ENCODE results near the gene B4GALNT2. TPM values are rescaled to one million over a fixed set of nuclear protein-coding genes. Genes with fewer than 3 reads are reported as not detected.

The B4GALNT2 gene
- polyA plus RNA-seq, 1 experiment, result 0.01 TPM

DNA sequence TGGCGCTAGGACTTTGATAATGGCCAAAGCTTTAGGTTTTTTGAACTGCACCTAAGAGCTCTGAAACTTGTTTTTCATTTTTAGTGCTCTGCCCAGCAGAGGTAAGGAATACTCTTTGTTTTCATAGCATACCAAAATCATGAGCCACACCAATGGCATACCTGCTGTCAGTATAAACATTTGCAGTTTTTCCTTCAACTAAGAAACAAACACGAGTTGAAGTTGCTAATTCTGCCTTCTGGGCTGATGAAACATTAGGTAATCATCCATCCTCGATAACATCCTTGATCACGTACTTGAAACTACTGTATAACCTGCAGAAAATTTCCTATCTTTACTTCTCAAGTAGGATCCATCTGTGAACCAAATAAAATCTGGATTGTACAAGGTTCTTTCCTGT is 20.6 kb upstream of the B4GALNT2 start:
- H3K4me3 ChIP-seq (ENCODE audit: low read depth, low read length), result no peak overlapping the region
- POLR2A ChIA-PET, result no interaction called here
- H3K27ac ChIP-seq (ENCODE audit: low read depth, low read length), result no peak overlapping the region
- no peak for DNase-seq (ENCODE audit: low read depth, low spot score)
- no peaks in the 10 kb centered on the region for H3K9me3 ChIP-seq (ENCODE audit: control insufficient read depth, insufficient read depth, low read length)
- CTCF ChIA-PET, result interaction anchor here (0.5 kb wide), 1 partner anchor 27 kb away, joined by 3 read pairs; no protein-coding TSS in a partner anchor
- H3K27me3 ChIP-seq (ENCODE audit: control insufficient read depth, insufficient read depth, low read length), result peaks cover 7% of the 10 kb centered on the region
- no peak for TF ChIP-seq CTCF (IDR thresholded peaks at IDR 0.05; ENCODE audit: low read depth, low read length)

DNA sequence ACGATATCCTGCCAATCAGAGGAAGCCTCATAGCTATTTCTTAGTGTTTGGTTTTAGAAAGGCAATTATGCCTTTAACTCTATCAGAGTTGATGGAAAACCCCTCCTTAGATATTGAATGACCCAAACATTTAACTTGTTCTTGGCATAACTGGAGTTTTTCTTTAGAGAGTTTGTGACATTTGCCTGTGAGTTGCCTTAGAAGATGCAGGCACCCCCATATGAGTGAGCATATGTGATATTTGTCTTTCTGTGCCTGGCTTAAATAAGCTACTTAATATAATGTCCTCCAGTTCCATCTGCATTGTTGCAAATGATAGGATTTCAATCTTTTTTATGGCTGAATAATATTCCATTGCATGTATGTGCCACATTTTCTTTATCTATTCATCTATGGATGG is 19.6 kb upstream of the B4GALNT2 start:
- CTCF ChIA-PET, result no interaction called here
- Histone ChIP-seq H3K27me3 (ENCODE audit: control insufficient read depth, insufficient read depth, low read length) (peaks cover 10% of the 10 kb centered on the region), H3K27ac (ENCODE audit: low read depth, low read length) (no peak overlapping the region), H3K9me3 (ENCODE audit: control insufficient read depth, insufficient read depth, low read length) (no peaks in the 10 kb centered on the region), H3K4me3 (ENCODE audit: low read depth, low read length) (no peak overlapping the region)
- POLR2A ChIA-PET, result no interaction called here
- TF ChIP-seq CTCF (IDR thresholded peaks at IDR 0.05; ENCODE audit: low read depth, low read length), result no peak
- DNase-seq (ENCODE audit: low read depth, low spot score), result no peak

GRCh38 chr17:49114703-49115102 is 17.9 kb upstream of the B4GALNT2 start:
- Histone ChIP-seq H3K4me3 (ENCODE audit: low read depth, low read length) (no peak overlapping the region), H3K9me3 (ENCODE audit: control insufficient read depth, insufficient read depth, low read length) (no peaks in the 10 kb centered on the region), H3K27ac (ENCODE audit: low read depth, low read length) (no peak overlapping the region), H3K27me3 (ENCODE audit: control insufficient read depth, insufficient read depth, low read length) (peaks cover 14% of the 10 kb centered on the region)
- TF ChIP-seq CTCF (IDR thresholded peaks at IDR 0.05; ENCODE audit: low read depth, low read length), result no peak
- no peak for DNase-seq (ENCODE audit: low read depth, low spot score)
- ChIA-PET CTCF (interaction anchor here (0.6 kb wide), 1 partner anchor 211 kb away, joined by 7 read pairs; no protein-coding TSS in a partner anchor), POLR2A (no interaction called here)

- POLR2A ChIA-PET, result interaction anchor here (0.6 kb wide), 1 partner anchor 226 kb away, joined by 7 read pairs; no protein-coding TSS in a partner anchor
- CTCF ChIA-PET, result interaction anchor here (1.1 kb wide), 1 partner anchor 63 kb away, joined by 3 read pairs; no protein-coding TSS in a partner anchor
- no peak for DNase-seq (ENCODE audit: low read depth, low spot score)
- no peak overlapping the region for H3K4me3 ChIP-seq (ENCODE audit: low read depth, low read length)
- H3K9me3 ChIP-seq (ENCODE audit: control insufficient read depth, insufficient read depth, low read length), result peaks cover 6% of the 10 kb centered on the region; the same call in 1 of the 2 replicates
- no peak for TF ChIP-seq CTCF (IDR thresholded peaks at IDR 0.05; ENCODE audit: low read depth, low read length)
- H3K27me3 ChIP-seq (ENCODE audit: control insufficient read depth, insufficient read depth, low read length), result peaks cover 20% of the 10 kb centered on the region
- no peak overlapping the region for H3K27ac ChIP-seq (ENCODE audit: low read depth, low read length)
Observed at GRCh38 chr17:49117587-49118230, 14.9 kb upstream of the B4GALNT2 start.

DNA sequence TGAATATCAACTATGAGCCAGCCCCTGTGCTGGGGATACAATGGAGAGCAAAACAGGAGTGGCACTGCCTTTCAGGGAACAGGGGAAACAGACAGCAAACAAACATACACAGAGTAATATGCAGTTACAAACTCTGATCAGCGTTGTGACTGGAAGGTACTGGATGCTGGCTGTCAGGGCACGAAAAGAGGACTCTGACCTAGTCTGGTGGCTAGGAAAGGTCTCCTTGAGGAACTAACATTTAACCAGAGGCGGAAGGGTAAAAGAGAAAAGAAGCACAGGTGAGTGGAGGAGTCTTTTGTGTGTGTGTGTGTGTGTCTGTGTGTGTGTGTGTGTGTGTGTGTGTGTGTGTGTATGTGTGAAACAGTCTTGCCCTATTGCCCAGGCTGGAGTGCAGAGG is 12.4 kb upstream of the B4GALNT2 start:
- DNase-seq (ENCODE audit: low read depth, low spot score), result no peak
- no peak for TF ChIP-seq CTCF (IDR thresholded peaks at IDR 0.05; ENCODE audit: low read depth, low read length)

More for the DNA sequence above, 12.4 kb upstream of the B4GALNT2 start:
- Histone ChIP-seq H3K9me3 (ENCODE audit: control insufficient read depth, insufficient read depth, low read length) (peaks cover 6% of the 10 kb centered on the region; the same call in 1 of the 2 replicates), H3K27ac (ENCODE audit: low read depth, low read length) (no peak overlapping the region), H3K27me3 (ENCODE audit: control insufficient read depth, insufficient read depth, low read length) (peaks cover 15% of the 10 kb centered on the region), H3K4me3 (ENCODE audit: low read depth, low read length) (no peak overlapping the region)
- CTCF ChIA-PET, result interaction anchor here (1.7 kb wide), 1 partner anchor 60 kb away, joined by 11 read pairs; no protein-coding TSS in a partner anchor
- POLR2A ChIA-PET, result no interaction called here

Measured in AG04450 (cell line).